Activated CD4-positive, CD25-positive, alpha-beta regulatory T cell (primary cell): ENCODE results near the gene AHI1.

Experiments used
- DNase-seq, 4 experiments: peaks; one replicate each; lab custom pipeline; 2025; lab: John Stamatoyannopoulos, UW

AHI1 gene

GRCh38 chr6:135328136-135328535, 169.4 kb downstream of the AHI1 start:
- DNase-seq, result no peak

DNA sequence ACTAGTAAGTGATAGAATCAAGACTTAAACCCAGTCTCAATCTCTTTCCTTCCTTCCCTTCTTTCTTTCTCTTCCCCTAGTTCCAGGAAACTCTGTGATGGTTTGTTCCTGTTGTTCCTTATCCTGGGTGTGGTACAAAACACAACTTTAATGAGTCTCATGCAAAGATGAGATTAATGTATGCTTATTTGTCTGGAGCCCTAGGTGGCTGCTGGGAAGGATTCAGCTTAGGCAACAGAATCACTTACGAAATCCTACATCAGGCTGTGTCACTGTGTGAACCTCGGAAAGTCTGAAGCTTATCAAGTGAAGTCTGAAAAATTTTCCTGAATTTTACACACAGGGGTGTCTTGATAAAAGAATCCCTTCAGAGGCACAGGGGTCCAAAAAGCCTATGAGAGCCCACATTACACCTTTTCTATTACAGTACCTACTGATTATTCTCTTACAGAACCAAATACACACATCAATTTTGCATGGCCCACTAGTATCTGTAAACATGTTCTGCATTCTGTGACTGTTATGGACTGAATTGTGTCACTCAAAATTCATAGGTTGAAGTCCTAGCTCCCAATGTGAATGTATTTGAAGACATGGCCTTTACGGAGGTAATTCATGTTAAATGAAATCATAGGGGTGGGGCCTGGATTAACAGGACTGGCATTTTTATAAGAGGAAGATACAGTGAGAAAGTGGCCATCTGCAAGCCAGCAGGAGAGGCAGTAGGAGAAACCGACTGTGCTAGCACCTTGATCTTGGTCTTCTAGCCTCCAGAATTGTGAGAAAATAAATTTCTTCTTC, 171.7 kb downstream of the AHI1 start:
- no peak for DNase-seq

GRCh38 chr6:135324531-135324930, 173.0 kb downstream of the AHI1 start:
- DNase-seq, result no peak

DNA sequence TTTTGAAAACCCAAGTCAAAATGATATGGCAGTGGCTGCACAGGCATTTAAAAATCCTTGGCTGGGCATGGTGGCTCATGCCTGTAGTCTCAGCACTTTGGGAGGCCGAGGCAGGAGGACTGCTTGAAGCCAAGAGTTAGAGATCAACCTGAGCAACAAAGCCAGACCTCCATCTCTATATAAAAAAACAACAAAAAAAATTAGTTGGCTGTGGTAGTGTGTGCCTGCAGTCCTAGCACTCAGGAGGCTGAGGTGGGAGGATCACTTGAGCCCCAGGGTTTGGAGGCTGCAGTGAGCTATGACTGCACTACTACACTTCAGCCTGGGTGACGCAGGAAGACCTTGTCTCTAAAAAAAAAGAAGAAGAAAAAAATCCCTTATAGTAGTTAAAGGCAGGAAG, 173.6 kb downstream of the AHI1 start:
- DNase-seq, result no peak

DNA sequence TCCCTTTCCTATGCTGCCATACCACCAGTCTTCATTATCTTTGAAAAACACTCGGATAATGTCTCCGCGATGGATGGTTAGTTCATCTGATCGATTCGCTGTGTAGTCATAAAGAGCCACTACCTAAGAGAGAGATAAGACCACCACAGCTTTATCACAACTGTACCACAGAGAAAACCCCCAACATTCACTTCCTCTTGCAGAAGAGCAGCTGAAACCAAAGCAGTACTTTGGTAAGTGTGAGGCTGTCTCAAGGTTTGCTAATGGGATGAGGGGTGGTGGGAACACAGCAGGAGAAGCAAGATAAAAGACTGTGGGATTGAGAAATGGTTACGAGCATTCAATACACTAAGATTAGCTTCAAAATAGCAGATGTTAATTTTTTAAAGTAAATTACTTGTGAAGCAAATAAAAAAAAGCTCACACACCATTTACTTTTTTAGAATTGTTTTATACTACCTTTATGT, 174.3 kb downstream of the AHI1 start:
- DNase-seq, result no peak

DNA sequence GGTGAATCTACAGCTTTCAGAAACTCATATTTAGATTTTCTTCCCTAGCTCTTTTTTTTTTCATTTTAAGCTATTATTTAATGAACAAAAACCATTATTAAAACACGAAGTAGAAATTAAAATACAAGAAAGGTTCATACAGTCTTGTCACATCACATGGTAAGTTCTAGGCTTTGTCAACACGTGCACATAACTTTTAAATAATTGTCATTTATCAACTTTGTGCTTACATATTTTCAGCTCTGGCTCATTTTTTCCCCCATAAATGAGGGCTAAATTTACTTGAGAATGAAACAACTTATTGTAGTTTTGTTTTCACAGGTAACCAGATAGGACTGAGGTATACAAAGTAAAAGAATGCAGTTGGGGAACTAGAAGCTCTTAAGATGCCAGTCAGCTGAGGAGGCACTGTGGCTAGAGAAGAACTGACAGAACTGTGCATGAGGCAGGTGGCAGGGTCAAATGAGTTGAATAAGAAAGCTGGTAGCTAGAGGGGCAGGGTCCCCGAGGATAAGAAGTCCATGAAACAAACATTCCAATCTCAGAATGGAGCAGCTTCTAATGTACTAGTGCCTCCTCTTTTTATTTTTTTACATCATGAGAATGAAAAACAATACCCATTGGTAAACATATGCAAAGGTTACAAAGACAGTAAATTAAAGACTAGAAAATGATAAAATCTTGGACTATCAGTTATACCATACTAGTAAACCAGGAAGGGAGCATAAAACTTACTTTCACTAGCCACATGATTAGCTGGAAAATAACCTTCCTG, 174.9 kb downstream of the AHI1 start:
- no peak for DNase-seq

DNA sequence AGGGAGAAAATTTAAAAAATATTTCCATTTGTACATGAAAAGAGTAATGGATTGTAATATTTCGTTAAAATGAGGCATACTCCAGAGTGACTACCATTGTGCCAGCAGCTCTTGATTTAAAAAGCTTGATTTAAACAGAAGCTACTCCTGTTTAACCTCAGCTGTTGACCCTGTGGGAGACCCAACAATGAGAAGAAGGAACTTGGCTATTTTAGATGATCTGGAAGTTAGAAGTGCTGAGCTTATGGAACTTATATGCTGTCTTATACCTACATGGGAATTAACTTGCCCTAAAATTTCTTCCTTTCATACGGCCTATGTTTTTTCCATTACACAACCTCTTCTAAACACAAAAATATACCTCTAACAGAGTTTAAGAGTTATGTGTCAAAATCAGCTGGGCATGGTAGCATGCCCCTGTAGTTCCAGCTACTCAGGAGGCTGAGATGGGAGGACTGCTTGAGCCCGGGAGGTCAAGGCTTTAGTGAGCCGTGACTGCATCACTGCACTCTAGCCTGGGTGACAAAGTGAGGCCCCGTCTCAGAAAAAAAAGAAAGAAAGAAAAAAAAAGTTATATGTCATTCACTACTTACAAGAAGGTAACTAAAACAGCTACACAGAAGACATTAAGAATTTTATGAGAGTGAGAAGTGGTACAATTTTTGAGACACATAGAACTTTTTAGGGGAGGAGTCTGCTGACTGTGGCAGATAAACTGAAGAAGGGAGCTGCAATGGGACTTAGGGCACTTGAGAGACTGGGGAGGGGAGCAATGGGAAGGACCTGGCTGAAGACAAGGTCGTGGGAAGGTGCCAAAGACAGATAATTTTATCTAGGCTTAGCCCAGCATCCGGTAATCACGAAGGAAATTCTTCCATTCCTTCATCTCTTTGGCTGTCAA, 176.6 kb downstream of the AHI1 start:
- no peak for DNase-seq

- no peak for DNase-seq
Observed at GRCh38 chr6:135319819-135320218, 177.7 kb downstream of the AHI1 start.

DNA sequence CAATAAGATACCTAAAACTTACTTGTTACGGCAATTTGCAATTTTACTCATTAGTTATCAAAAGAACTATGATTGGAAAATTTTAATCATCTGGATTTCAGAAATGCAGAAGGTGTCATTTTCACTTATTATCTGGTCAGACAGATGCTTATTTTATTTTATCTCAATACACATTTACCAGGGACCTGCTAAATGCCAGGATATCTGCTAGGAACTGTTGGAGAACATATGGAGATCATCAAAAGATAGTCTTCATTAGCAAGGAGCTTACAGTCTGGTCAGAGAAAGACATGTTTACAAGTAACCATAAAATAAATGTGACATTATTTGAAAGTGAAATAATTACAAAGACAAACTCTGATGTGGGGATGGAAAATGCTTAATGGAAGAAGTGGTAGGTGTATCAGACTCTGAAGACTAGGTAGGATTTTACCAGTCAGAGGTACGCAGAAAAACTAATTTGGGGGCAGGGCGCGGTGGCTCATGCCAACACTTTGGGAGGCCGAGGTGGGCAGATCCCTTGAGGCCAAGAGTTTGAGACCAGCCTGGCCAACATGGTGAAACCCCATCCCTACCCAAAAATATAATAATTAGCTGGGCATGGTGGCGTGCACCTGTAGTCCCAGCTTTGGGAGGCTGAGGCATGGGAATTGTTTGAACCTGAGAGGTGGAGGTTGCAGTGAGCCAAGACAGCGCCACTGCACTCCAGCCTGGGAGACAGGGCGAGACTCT, 178.6 kb downstream of the AHI1 start:
- DNase-seq, result no peak

GRCh38 chr6:135314543-135314942, 183.0 kb downstream of the AHI1 start:
- no peak for DNase-seq

- no peak for DNase-seq
Observed at GRCh38 chr6:135311446-135312200, 185.9 kb downstream of the AHI1 start.

GRCh38 chr6:135310291-135310690, 187.2 kb downstream of the AHI1 start:
- DNase-seq, result no peak

DNA sequence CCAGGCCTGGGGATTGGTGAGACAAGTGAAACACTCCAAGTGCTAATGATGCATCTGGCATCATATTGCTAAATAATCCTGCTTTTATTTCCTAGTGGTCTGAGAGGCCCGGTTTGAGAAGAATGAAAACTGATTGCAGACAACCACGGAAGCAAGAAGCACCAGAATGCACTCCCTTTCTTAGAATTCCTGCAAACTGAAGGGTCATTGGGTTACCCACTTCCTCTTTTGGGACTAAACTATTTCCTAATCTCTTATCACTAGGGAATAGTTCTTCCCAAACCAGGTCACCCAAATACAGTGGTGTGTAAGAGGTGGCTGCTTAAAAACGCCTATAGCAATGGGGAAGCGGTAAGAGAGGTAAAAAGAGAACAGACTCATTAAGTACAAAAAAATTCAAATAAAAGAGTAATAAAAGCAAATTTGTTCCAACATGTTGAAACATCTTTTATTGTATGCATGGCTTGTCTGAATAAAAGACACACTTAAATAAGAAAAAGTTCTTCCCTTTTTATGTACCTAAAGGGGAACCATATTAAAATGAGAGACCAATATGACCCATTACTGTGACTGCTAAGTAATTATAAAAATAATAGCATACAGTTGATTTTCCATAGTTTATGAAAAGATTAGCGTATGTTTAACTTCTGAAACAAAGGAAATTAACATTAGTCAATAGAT, 190.7 kb downstream of the AHI1 start:
- no peak for DNase-seq

DNA sequence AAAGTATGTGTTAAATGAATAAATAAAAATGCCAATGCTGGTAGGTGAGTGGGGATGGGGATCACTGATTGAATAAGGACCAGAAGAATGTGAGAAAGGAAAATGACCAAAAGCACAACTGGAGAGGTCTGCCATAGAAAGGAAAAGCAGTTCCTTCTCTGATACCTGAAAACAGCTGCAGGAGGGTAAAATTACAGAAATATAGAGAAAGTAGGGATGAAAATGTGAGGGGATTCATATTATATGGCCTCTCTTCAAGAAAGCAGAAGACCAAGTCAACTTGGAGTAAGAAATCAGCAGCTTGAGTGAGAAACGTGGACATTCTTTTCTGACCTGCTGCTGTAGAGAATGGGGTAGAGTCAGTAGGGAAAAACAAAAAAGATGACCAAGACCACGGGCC, 191.4 kb downstream of the AHI1 start:
- no peak for DNase-seq

DNA sequence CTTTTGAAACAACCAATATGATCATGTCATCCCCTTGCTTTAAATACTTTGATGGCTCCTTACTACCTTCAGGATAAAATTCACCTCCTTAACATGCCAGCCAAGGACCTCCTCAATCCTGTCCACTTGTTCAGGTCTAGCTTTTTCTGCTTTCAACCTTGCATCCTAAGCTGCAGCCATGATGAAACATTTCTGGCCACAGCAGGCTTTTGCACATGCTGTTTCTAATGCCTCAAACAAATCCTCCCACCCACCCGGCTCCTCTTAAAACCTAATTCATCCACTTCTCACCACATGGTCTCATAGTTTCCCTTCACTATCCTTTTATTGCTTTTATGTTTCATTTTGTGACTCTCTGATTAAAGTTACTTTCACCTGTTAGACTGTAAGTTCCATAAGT, 191.9 kb downstream of the AHI1 start:
- no peak for DNase-seq

DNA sequence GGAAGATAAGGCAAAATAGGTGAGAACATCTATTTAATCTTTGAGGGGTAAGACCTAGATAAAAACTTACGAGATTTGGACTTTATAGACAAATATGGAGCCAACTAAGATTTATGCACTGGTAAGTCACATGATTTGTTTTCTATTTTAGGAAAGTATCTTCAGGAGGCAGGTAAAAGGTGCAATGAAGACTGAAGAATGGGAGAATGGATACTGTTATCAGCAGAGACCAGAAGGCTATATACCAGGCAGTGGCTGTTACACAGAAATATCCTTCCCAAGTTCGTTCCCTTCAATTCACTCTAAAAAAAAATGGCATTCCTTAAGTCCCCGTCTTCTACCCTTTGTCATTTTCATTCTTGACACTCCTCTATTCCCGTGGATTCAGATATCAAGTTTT, 192.7 kb downstream of the AHI1 start:
- no peak for DNase-seq

GRCh38 chr6:135301304-135301703, 196.2 kb downstream of the AHI1 start:
- no peak for DNase-seq

DNA sequence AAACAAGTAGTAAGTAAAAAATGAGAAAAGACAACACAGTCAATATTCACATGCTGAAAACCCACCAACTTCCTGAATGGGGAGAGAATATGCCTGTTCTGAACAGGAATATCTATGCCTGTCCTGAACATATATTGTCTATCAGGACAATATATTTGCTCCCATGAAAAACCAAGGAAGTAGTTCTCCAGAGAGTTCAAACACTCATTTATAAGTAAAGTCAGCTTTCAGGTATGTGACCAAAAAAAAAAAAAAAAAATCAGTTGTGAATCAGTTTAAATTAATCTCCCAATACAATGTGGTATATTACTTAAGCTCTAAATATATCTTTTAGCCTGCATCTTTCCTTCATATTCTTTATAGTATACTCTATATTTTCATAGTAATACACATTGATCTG, 197.0 kb downstream of the AHI1 start:
- DNase-seq, result no peak

DNA sequence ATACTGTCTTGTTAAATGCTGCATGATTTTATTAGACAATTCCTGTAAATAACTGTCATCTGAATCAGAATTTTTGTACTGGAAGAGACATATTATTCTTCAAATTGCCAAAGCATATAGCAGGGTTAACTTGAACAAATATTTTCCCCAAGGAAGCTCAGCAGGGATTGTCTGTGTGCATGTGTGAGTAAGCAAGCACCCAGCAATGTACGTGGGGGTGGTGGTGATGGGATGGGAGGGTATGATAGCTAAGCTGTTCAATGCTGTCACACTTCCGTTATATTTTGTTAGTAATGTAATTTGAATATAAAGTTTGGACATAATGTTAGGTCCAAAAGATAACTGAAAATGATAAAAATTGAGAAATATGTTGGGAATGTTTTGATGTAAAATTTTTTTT, 198.3 kb downstream of the AHI1 start:
- no peak for DNase-seq

DNA sequence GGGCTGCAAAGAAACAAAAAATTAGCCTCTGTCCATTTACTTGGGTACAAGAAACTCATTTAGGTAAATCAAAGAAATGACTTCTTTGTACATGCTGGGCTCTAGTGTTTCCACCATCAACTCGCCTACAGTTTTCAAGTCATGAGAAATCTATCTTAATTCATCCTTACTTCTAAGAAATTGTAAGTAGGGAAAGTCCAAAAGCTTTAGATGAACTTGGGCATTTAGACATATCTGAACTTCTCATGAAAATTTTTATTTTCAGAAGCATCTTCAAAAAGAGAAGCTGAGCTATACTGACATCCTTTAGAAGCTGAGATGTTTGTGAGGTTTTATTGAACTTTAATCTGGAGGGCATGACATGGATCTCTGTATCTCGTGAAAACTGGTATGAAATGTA, 199.1 kb downstream of the AHI1 start:
- no peak for DNase-seq
